ENCODE results near the gene ZBTB11.

DNA sequence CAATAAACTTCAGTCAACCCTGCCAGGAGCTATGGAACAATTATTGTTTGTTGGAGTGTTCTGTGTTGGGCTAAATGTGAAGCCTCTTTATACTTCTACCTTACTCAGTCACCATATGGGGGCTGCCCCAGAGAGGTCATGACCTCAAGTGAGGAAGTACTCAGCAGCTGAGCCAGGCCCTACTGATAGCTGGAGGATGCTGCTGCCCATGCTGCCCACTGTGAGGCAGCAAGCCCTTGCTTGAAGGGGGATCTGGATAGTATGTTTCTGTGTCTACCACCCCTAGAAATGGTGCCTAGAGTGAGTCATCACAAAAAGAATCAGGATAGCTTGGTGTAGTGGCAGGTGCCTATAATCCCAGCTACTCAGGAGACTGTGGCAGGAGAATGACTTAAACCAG, 14.0 kb upstream of the ZBTB11 start:
- TF ChIP-seq EP300 (IDR thresholded peaks at IDR 0.05) (no peak), POLR2AphosphoS5 (IDR thresholded peaks at IDR 0.05) (no peak), POLR2A (IDR thresholded peaks at IDR 0.05) (no peak)
- TF ChIP-seq, protein P1, sequence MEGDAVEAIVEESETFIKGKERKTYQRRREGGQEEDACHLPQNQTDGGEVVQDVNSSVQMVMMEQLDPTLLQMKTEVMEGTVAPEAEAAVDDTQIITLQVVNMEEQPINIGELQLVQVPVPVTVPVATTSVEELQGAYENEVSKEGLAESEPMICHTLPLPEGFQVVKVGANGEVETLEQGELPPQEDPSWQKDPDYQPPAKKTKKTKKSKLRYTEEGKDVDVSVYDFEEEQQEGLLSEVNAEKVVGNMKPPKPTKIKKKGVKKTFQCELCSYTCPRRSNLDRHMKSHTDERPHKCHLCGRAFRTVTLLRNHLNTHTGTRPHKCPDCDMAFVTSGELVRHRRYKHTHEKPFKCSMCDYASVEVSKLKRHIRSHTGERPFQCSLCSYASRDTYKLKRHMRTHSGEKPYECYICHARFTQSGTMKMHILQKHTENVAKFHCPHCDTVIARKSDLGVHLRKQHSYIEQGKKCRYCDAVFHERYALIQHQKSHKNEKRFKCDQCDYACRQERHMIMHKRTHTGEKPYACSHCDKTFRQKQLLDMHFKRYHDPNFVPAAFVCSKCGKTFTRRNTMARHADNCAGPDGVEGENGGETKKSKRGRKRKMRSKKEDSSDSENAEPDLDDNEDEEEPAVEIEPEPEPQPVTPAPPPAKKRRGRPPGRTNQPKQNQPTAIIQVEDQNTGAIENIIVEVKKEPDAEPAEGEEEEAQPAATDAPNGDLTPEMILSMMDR (IDR thresholded peaks at IDR 0.05), result no peak
